KMS-11 (cell line): ENCODE measurements around the gene CAPN7.

Experiments
- H2AFZ ChIP-seq: fragments of 200-600 bp; sonication (generic); 2 replicates; pipeline ENCODE4 v1.6.1; 2016; ENCODE audit warnings: antibody characterized with exemption, mixed run types, low read depth
- H3K27ac ChIP-seq: fragments of 200-600 bp; sonication (generic); 2 replicates; pipeline ENCODE4 v1.6.1; 2016; ENCODE audit warnings: mild to moderate bottlenecking, mixed run types
- H3K27me3 ChIP-seq: fragments of 200-600 bp; sonication (generic); 2 replicates; pipeline ENCODE4 v1.6.1; 2017; ENCODE audit warnings: mild to moderate bottlenecking, low read depth, mixed run types, moderate library complexity; ENCODE audit not compliant: insufficient read depth
- H3K36me3 ChIP-seq: fragments of 200-600 bp; sonication (generic); 2 replicates; pipeline ENCODE4 v1.6.1; 2017; ENCODE audit warnings: mild to moderate bottlenecking, mixed run types; ENCODE audit not compliant: insufficient read depth
- H3K4me1 ChIP-seq: fragments of 200-600 bp; sonication (generic); 2 replicates; pipeline ENCODE4 v1.6.1; 2016; ENCODE audit warnings: mild to moderate bottlenecking, low read depth, mixed run types; ENCODE audit not compliant: poor library complexity, severe bottlenecking
- H3K4me2 ChIP-seq: fragments of 200-600 bp; sonication (generic); 2 replicates; pipeline ENCODE4 v1.7.0; 2016; ENCODE audit warnings: mild to moderate bottlenecking, mixed run types
- H3K4me3 ChIP-seq: fragments of 200-600 bp; sonication (generic); IDR thresholded peaks from 2 replicates; pipeline ENCODE4 v1.6.1; 2017; ENCODE audit warnings: low read depth, low read length, mixed read lengths; ENCODE audit not compliant: insufficient read depth
- H3K79me2 ChIP-seq: fragments of 200-600 bp; sonication (generic); 2 replicates; pipeline ENCODE4 v1.6.1; 2016; ENCODE audit warnings: low read depth, mixed run types; ENCODE audit not compliant: insufficient read depth
- H3K9ac ChIP-seq: fragments of 200-600 bp; sonication (generic); 2 replicates; pipeline ENCODE4 v1.6.1; 2016; ENCODE audit warnings: mild to moderate bottlenecking, mixed run types
- H4K20me1 ChIP-seq: fragments of 200-600 bp; sonication (generic); 2 replicates; pipeline ENCODE4 v1.6.1; 2016; ENCODE audit warnings: mild to moderate bottlenecking, mixed run types; ENCODE audit not compliant: insufficient read depth
- CTCF ChIP-seq: fragments of 200-600 bp; sonication (generic); conservative IDR thresholded peaks from 2 replicates; pipeline ENCODE4 v1.6.1; 2017; ENCODE audit warnings: low read depth, mild to moderate bottlenecking, antibody characterized with exemption, low read length, moderate library complexity, mixed read lengths

CAPN7 gene

GRCh38 chr3:15220056-15220455, 14.0 kb downstream of the CAPN7 start:
- Histone ChIP-seq H3K36me3 (no peaks in the 10 kb centered on the region), H3K79me2 (no peaks in the 10 kb centered on the region), H3K4me2 (no peak overlapping the region), H3K4me1 (peaks cover 8% of the 10 kb centered on the region), H3K4me3 (no peak overlapping the region), H3K27me3 (no peaks in the 10 kb centered on the region), H2AFZ (no peak overlapping the region), H4K20me1 (no peaks in the 10 kb centered on the region), H3K9ac (no peak overlapping the region), H3K27ac (no peak overlapping the region)
- no peak for TF ChIP-seq CTCF

- H3K4me3 ChIP-seq: no peak overlapping the region
- H3K79me2 ChIP-seq: no peaks in the 10 kb centered on the region
- H2AFZ ChIP-seq: no peak overlapping the region
- H3K27ac ChIP-seq: no peak overlapping the region
- H3K4me2 ChIP-seq: no peak overlapping the region
- H3K4me1 ChIP-seq: peaks cover 8% of the 10 kb centered on the region
- no peak for TF ChIP-seq CTCF
- no peak overlapping the region for H3K9ac ChIP-seq
- no peaks in the 10 kb centered on the region for H4K20me1 ChIP-seq
- no peaks in the 10 kb centered on the region for H3K36me3 ChIP-seq
- H3K27me3 ChIP-seq: no peaks in the 10 kb centered on the region
Observed at GRCh38 chr3:15220661-15221060, 14.6 kb downstream of the CAPN7 start.

- Histone ChIP-seq H3K4me2 (no peak overlapping the region), H3K36me3 (no peaks in the 10 kb centered on the region), H3K27ac (no peak overlapping the region), H3K9ac (no peak overlapping the region), H3K4me1 (peaks cover 8% of the 10 kb centered on the region), H3K4me3 (no peak overlapping the region), H3K79me2 (no peaks in the 10 kb centered on the region), H3K27me3 (no peaks in the 10 kb centered on the region), H4K20me1 (no peaks in the 10 kb centered on the region), H2AFZ (no peak overlapping the region)
- no peak for TF ChIP-seq CTCF
Observed at GRCh38 chr3:15221574-15222217, 15.7 kb downstream of the CAPN7 start.

GRCh38 chr3:15223685-15224572, 17.9 kb downstream of the CAPN7 start:
- no peak overlapping the region for H3K4me3 ChIP-seq
- no peak for TF ChIP-seq CTCF
- H3K27ac ChIP-seq: no peak overlapping the region
- H4K20me1 ChIP-seq: no peaks in the 10 kb centered on the region
- H3K27me3 ChIP-seq: no peaks in the 10 kb centered on the region
- no peaks in the 10 kb centered on the region for H3K79me2 ChIP-seq
- no peaks in the 10 kb centered on the region for H3K4me1 ChIP-seq
- no peak overlapping the region for H3K4me2 ChIP-seq
- H3K36me3 ChIP-seq: no peaks in the 10 kb centered on the region
- H3K9ac ChIP-seq: no peak overlapping the region
- no peak overlapping the region for H2AFZ ChIP-seq
